Measurements from ENCODE around the gene OTOG. TPM values are rescaled to one million over a fixed set of nuclear protein-coding genes. Genes with fewer than 3 reads are reported as not detected.

The OTOG gene, protein sequence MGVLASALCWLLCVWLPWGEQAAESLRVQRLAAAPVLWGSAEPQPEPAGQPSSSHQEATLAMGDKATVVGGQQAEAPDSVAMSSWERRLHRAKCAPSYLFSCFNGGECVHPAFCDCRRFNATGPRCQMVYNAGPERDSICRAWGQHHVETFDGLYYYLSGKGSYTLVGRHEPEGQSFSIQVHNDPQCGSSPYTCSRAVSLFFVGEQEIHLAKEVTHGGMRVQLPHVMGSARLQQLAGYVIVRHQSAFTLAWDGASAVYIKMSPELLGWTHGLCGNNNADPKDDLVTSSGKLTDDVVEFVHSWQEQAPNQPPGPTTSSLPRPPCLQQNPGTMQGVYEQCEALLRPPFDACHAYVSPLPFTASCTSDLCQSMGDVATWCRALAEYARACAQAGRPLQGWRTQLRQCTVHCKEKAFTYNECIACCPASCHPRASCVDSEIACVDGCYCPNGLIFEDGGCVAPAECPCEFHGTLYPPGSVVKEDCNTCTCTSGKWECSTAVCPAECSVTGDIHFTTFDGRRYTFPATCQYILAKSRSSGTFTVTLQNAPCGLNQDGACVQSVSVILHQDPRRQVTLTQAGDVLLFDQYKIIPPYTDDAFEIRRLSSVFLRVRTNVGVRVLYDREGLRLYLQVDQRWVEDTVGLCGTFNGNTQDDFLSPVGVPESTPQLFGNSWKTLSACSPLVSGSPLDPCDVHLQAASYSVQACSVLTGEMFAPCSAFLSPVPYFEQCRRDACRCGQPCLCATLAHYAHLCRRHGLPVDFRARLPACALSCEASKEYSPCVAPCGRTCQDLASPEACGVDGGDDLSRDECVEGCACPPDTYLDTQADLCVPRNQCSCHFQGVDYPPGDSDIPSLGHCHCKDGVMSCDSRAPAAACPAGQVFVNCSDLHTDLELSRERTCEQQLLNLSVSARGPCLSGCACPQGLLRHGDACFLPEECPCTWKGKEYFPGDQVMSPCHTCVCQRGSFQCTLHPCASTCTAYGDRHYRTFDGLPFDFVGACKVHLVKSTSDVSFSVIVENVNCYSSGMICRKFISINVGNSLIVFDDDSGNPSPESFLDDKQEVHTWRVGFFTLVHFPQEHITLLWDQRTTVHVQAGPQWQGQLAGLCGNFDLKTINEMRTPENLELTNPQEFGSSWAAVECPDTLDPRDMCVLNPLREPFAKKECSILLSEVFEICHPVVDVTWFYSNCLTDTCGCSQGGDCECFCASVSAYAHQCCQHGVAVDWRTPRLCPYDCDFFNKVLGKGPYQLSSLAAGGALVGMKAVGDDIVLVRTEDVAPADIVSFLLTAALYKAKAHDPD (N-terminal part only)
- total RNA-seq = not detected

DNA sequence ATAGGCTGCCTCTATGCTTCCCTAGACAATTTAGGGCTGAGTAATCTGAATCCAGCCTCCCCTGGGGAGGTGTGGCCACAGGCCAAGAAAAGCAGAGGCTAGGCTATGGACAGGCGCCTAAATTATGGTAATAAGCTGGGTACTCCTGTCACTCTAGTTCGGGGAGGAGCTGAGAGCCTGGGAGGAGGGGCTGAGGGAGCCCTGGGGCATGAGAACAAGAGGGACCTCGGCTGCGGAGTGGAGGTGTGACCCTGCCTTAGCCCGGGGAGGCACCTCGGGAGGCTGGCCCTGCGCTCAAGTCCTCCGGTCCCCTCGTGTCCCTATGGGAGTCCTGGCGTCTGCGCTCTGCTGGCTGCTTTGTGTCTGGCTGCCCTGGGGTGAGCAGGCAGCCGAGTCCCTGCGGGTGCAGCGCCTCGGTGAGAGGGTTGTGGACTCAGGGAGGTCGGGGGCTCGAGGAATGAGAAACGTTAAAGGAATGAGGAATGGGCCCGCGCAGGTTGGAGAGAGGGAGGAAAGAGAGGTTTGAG lies at the start of gene OTOG:
TSS of gene OTOG (plus strand) at position 209 of the 527 bp plus-strand sequence. CDS start at position 323, 114 bp downstream.

GRCh38 chr11:17544181-17544622 lies 2.9 kb upstream of the OTOG start, which contains the start of gene USH1C:
Gene USH1C, minus strand, starts transcription at chr11:17544416. Its CDS starts 109 bp downstream, at chr11:17544307.

Other genes with a start within 250 kb of the OTOG start
- gene NCR3LG1, start 195.5 kb upstream of the OTOG start, total RNA-seq = 10 to 100 TPM in 1 of 2 donors, 1 to 10 TPM in 1; 7.0 to 10.7 TPM
- not detected for gene KCNJ11, start 158.6 kb upstream of the OTOG start, total RNA-seq
- under 1 TPM in 1 of 2 donors, not detected in 1; 0.33 TPM for gene ABCC8, start 70.4 kb upstream of the OTOG start, total RNA-seq
- gene USH1C, start 2.8 kb upstream of the OTOG start, total RNA-seq = not detected
- not detected for gene MYOD1, start 172.3 kb downstream of the OTOG start, total RNA-seq
- not detected for gene KCNC1, start 187.5 kb downstream of the OTOG start, total RNA-seq

Data from melanocyte of skin (primary cell).